ENCODE measurements around the gene ZNF487.
A peak's percentile ranks its signal among the peaks of the same experiment; 100 is the strongest.
"Not testable (repeated sequence)": the region's sequence is repeated elsewhere in the genome, so short reads cannot be mapped to it uniquely, and the experiment has no call there.

Gene ZNF487

GRCh38 chr10:43446219-43447017, 9.5 kb downstream of the ZNF487 start:
- H3K36me3 ChIP-seq (ENCODE audit: insufficient read depth, low read length); H3K9ac ChIP-seq (ENCODE audit: low read length); H3K27ac ChIP-seq (ENCODE audit: low read depth, low read length); H3K4me3 ChIP-seq (ENCODE audit: low read depth in 1 of 2, low read length in 2 of 2); H3K4me1 ChIP-seq (ENCODE audit: insufficient read depth, low read length); H3K27me3 ChIP-seq (ENCODE audit: control insufficient read depth in 1 of 2, insufficient read depth in 2 of 2, low read length in 2 of 2); H3K9me3 ChIP-seq (ENCODE audit: low read length): not testable (repeated sequence)

DNA sequence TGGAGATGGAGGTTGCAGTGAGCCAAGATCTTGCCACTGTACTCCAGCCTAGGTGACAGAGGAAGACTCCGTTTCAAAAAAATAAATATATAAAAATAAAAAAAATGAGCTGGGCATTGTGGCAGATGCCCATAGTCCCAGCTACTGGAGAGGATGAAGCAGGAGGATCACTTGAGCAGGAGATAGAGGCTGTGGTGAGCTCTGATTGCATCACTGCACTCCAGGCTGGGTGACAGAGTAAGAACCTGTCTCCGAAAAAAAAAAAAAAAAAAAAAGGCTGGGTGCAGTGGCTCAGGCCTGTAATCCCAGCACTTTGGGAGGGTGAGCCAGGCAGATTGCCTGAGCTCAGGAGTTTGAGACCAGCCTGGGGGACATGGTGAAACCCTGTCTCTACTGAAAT, 11.8 kb downstream of the ZNF487 start:
- Histone ChIP-seq H3K4me1 (ENCODE audit: insufficient read depth, low read length) (no peaks in the 10 kb centered on the region), H3K27me3 (ENCODE audit: control insufficient read depth in 1 of 2, insufficient read depth in 2 of 2, low read length in 2 of 2) (no peaks in the 10 kb centered on the region), H3K36me3 (ENCODE audit: insufficient read depth, low read length) (no peaks in the 10 kb centered on the region), H3K9ac (ENCODE audit: low read length) (no peak overlapping the region), H3K4me3 (ENCODE audit: low read depth in 1 of 2, low read length in 2 of 2) (no peak overlapping the region), H3K9me3 (ENCODE audit: low read length) (no peaks in the 10 kb centered on the region), H3K27ac (ENCODE audit: low read depth, low read length) (no peak overlapping the region)

DNA sequence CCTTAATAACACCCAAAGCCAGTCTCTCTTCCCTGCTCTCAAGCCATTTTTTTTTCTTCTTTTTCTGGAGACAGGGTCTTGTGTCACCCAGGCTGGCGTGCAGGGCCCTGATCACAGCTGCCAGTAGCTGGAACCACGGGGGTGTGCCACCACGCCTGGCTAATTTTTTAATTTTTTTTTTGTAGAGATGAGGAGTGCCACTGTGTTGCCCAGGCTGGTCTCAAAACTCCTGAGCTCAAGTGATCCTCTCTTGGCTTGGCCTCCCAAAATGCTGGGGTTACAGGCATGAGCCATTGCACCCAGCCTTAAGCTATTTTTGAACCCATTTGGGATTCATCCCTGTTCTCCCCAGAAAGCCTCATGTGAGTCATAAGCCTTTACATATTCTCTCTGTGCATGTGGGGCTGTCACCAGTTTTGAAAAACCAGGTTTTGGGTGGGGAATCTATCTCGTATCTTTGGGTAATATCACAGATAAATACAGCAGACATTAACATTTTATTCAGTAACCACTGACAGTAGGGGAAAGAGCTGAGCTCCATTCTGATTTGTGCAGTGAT, 15.5 kb downstream of the ZNF487 start:
- Histone ChIP-seq H3K4me1 (ENCODE audit: insufficient read depth, low read length) (peaks cover 10% of the 10 kb centered on the region), H3K27me3 (ENCODE audit: control insufficient read depth in 1 of 2, insufficient read depth in 2 of 2, low read length in 2 of 2) (no peaks in the 10 kb centered on the region), H3K4me3 (ENCODE audit: low read depth in 1 of 2, low read length in 2 of 2) (no peak overlapping the region), H3K9ac (ENCODE audit: low read length) (no peak overlapping the region), H3K9me3 (ENCODE audit: low read length) (no peaks in the 10 kb centered on the region), H3K36me3 (ENCODE audit: insufficient read depth, low read length) (no peaks in the 10 kb centered on the region), H3K27ac (ENCODE audit: low read depth, low read length) (no peak overlapping the region)

DNA sequence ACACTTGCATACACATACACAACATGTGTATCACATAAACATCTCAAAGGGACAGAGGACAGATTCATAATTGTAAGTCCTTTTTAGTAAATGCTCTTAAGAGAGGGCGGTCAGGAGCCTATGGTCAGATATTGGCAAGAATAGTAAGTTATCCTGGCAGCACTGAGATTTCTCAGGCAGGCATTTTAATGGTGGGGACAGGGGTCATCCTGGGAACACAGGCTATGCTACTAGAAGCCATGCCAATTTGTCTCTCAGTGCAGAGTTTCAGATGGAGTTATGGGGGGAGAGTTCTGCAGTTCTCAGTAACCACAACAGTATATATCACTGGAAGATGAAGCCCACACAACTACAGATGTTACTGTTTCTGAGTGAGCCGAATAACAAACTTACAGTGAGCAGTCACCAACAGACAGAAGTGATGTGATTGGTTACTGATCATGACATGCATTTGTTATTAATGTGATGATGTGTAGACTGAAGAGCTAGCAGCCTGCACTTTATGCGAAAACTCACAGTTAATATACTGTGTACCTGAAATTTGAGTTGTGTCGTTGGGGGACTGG, 16.4 kb downstream of the ZNF487 start:
- Histone ChIP-seq H3K27me3 (ENCODE audit: control insufficient read depth in 1 of 2, insufficient read depth in 2 of 2, low read length in 2 of 2) (no peaks in the 10 kb centered on the region), H3K4me1 (ENCODE audit: insufficient read depth, low read length) (peaks cover 10% of the 10 kb centered on the region), H3K36me3 (ENCODE audit: insufficient read depth, low read length) (no peaks in the 10 kb centered on the region), H3K4me3 (ENCODE audit: low read depth in 1 of 2, low read length in 2 of 2) (no peak overlapping the region), H3K9me3 (ENCODE audit: low read length) (no peaks in the 10 kb centered on the region), H3K27ac (ENCODE audit: low read depth, low read length) (no peak overlapping the region), H3K9ac (ENCODE audit: low read length) (no peak overlapping the region)

DNA sequence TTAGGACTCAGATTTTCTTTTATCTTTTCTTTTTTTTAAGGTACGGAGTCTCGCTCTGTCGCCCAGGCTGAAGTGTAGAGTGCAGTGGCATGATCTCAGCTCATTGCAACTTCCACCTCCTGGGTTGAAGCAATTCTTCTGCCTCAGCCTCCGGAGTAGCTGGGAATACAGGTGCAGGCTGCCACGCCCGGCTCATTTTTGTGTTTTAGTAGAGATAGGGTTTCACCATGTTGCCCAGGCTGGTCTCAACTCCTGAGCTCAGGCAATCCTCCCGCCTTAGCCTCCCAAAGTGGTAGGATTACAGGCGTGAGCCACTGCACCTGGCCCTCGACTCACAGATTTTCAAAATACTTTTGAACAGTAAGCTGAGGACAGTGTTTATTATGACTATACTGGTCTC, 17.1 kb downstream of the ZNF487 start:
- H3K4me1 ChIP-seq (ENCODE audit: insufficient read depth, low read length); H3K27ac ChIP-seq (ENCODE audit: low read depth, low read length); H3K4me3 ChIP-seq (ENCODE audit: low read depth in 1 of 2, low read length in 2 of 2); H3K9ac ChIP-seq (ENCODE audit: low read length); H3K27me3 ChIP-seq (ENCODE audit: control insufficient read depth in 1 of 2, insufficient read depth in 2 of 2, low read length in 2 of 2); H3K36me3 ChIP-seq (ENCODE audit: insufficient read depth, low read length); H3K9me3 ChIP-seq (ENCODE audit: low read length): not testable (repeated sequence)

DNA sequence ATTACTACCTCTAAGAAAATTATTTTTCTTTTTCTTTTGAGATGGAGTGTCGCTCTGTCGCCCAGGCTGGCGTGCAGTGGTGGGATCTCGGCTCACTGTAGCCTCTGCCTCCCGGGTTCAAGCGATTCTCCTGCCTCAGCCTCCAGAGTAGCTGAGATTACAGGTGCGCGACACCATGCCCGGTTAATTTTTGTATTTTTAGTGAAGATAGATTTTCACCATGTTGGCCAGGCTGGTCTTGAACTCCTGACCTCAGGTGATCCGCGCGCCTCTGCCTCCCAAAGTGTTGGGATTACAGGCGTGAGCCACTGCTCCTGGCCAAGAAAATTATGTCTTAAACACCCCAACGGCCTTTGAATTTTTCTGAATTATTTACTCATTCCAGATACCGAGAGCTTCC, 19.6 kb downstream of the ZNF487 start:
- H3K36me3 ChIP-seq (ENCODE audit: insufficient read depth, low read length); H3K27me3 ChIP-seq (ENCODE audit: control insufficient read depth in 1 of 2, insufficient read depth in 2 of 2, low read length in 2 of 2); H3K9ac ChIP-seq (ENCODE audit: low read length); H3K4me3 ChIP-seq (ENCODE audit: low read depth in 1 of 2, low read length in 2 of 2); H3K4me1 ChIP-seq (ENCODE audit: insufficient read depth, low read length); H3K9me3 ChIP-seq (ENCODE audit: low read length): not testable (repeated sequence)
- peak overlapping the region; percentile 84 for H3K27ac ChIP-seq (ENCODE audit: low read depth, low read length)

- no peak overlapping the region for H3K9ac ChIP-seq (ENCODE audit: low read length)
- H3K27ac ChIP-seq (ENCODE audit: low read depth, low read length): no peak overlapping the region
- H3K36me3 ChIP-seq (ENCODE audit: insufficient read depth, low read length): no peaks in the 10 kb centered on the region
- no peaks in the 10 kb centered on the region for H3K9me3 ChIP-seq (ENCODE audit: low read length)
- H3K4me1 ChIP-seq (ENCODE audit: insufficient read depth, low read length): peaks cover 10% of the 10 kb centered on the region
- H3K4me3 ChIP-seq (ENCODE audit: low read depth in 1 of 2, low read length in 2 of 2): no peak overlapping the region
- H3K27me3 ChIP-seq (ENCODE audit: control insufficient read depth in 1 of 2, insufficient read depth in 2 of 2, low read length in 2 of 2): no peaks in the 10 kb centered on the region
Observed at GRCh38 chr10:43458227-43458626, 21.3 kb downstream of the ZNF487 start.

DNA sequence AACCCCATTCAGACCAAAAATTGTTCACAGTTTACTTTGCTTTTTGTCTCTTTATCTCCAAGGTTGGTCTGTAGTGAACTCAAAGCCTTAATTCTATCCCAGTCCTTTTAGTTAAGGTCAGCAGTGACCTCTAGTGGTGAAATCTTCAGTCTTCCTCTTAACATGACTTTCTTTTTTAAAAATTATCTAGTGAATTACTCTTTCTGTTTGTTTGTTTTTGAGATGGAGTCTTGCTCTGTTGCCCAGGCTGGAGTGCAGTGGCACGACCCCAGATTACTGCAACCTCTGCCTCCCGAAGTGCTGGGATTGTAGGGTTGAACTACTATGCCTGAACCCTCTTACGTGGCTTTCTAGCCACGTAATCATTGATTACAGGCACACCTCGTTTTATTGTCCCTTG, 25.0 kb downstream of the ZNF487 start:
- Histone ChIP-seq H3K36me3 (ENCODE audit: insufficient read depth, low read length) (no peaks in the 10 kb centered on the region), H3K4me3 (ENCODE audit: low read depth in 1 of 2, low read length in 2 of 2) (no peak overlapping the region), H3K9me3 (ENCODE audit: low read length) (no peaks in the 10 kb centered on the region), H3K27me3 (ENCODE audit: control insufficient read depth in 1 of 2, insufficient read depth in 2 of 2, low read length in 2 of 2) (no peaks in the 10 kb centered on the region), H3K4me1 (ENCODE audit: insufficient read depth, low read length) (no peaks in the 10 kb centered on the region), H3K9ac (ENCODE audit: low read length) (no peak overlapping the region), H3K27ac (ENCODE audit: low read depth, low read length) (no peak overlapping the region)

GRCh38 chr10:43465086-43465735, 28.3 kb downstream of the ZNF487 start:
- H3K27me3 ChIP-seq (ENCODE audit: control insufficient read depth in 1 of 2, insufficient read depth in 2 of 2, low read length in 2 of 2); H3K4me1 ChIP-seq (ENCODE audit: insufficient read depth, low read length); H3K9me3 ChIP-seq (ENCODE audit: low read length); H3K4me3 ChIP-seq (ENCODE audit: low read depth in 1 of 2, low read length in 2 of 2); H3K36me3 ChIP-seq (ENCODE audit: insufficient read depth, low read length); H3K27ac ChIP-seq (ENCODE audit: low read depth, low read length); H3K9ac ChIP-seq (ENCODE audit: low read length): not testable (repeated sequence)

DNA sequence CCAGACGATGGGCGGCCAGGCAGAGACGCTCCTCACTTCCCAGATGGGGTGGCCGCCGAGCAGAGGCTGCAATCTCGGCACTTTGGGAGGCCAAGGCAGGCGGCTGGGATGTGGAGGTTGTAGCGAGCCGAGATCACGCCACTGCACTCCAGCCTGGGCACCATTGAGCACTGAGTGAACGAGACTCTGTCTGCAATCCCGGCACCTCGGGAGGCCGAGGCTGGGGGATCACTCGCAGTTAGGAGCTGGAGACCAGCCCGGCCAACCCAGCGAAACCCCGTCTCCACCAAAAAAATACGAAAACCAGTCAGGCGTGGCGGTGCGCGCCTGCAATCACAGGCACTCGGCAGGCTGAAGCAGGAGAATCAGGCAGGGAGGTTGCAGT, 28.8 kb downstream of the ZNF487 start:
- H3K4me3 ChIP-seq (ENCODE audit: low read depth in 1 of 2, low read length in 2 of 2); H3K9ac ChIP-seq (ENCODE audit: low read length); H3K27me3 ChIP-seq (ENCODE audit: control insufficient read depth in 1 of 2, insufficient read depth in 2 of 2, low read length in 2 of 2); H3K4me1 ChIP-seq (ENCODE audit: insufficient read depth, low read length); H3K9me3 ChIP-seq (ENCODE audit: low read length); H3K27ac ChIP-seq (ENCODE audit: low read depth, low read length); H3K36me3 ChIP-seq (ENCODE audit: insufficient read depth, low read length): not testable (repeated sequence)

DNA sequence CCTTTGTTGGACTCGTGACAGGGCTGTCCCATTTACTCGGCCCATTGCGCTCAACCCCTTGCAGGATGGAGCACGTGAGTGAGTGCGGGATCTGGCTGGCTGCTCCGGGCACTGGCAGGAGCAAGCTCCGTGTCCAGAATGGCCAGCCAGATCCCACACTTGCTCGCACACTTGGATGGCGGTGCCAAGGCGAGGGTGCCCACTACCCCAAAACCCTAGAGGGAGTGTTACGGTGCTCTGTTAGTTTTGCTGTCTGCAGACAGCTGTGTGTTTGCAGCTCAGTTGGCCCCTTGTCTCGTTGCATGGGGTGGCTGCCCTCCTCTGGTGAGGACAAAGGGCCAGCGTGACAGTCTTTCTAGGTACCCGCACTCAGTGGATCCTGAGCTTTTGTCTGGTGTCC, 34.2 kb downstream of the ZNF487 start:
- Histone ChIP-seq H3K36me3 (ENCODE audit: insufficient read depth, low read length) (no peaks in the 10 kb centered on the region), H3K4me3 (ENCODE audit: low read depth in 1 of 2, low read length in 2 of 2) (no peak overlapping the region), H3K27me3 (ENCODE audit: control insufficient read depth in 1 of 2, insufficient read depth in 2 of 2, low read length in 2 of 2) (no peaks in the 10 kb centered on the region), H3K9ac (ENCODE audit: low read length) (no peak overlapping the region), H3K9me3 (ENCODE audit: low read length) (no peaks in the 10 kb centered on the region), H3K4me1 (ENCODE audit: insufficient read depth, low read length) (no peaks in the 10 kb centered on the region), H3K27ac (ENCODE audit: low read depth, low read length) (no peak overlapping the region)

Data from muscle layer of colon (tissue), 2 donors.